HEK293 (cell line): ENCODE data around the gene MTHFSD.

ENCODE experiments used
- CTCF ChIA-PET: fragments of 350-600 bp; formaldehyde crosslinking; extraction: SDS; loops from one replicate; lab custom pipeline; 2021; ENCODE audit warnings: antibody characterized with exemption; lab: Yijun Ruan, JAX
- POLR2A ChIA-PET: fragments of 300-600 bp; formaldehyde crosslinking; extraction: SDS; loops from one replicate; lab custom pipeline; 2020; ENCODE audit warnings: antibody characterized with exemption, inconsistent platforms; lab: Yijun Ruan, JAX
- H3K27ac ChIP-seq: fragments of 200-500 bp; sonication (Bioruptor generic); 2 replicates; pipeline ENCODE4 v1.5.1; 2014; ENCODE audit warnings: low read depth, low read length, control low read depth, inconsistent platforms; ENCODE audit errors: extremely low read depth
- H3K36me3 ChIP-seq, 2 experiments: fragments of 200-500 bp in 1 of 2; sonication (Bioruptor generic) in 1 of 2; 1 replicate in 1 of 2; 2 replicates in 1 of 2; pipeline ENCODE4 v1.5.1; 2014 to 2017; ENCODE audit warnings: inconsistent platforms in 2 of 2, low read length in 2 of 2; ENCODE audit not compliant: control insufficient read depth in 2 of 2, insufficient read depth in 1 of 2
- H3K4me1 ChIP-seq: fragments of 200-500 bp; sonication (Bioruptor generic); 2 replicates; pipeline ENCODE4 v1.5.1; 2014; ENCODE audit warnings: mild to moderate bottlenecking, low read length, inconsistent platforms; ENCODE audit not compliant: control insufficient read depth, insufficient read depth
- H3K4me3 ChIP-seq: 2 replicates; pipeline ENCODE4 v1.5.1; 2011; ENCODE audit warnings: low read depth, mild to moderate bottlenecking, control low read depth, low read length, moderate library complexity
- H3K9me3 ChIP-seq: fragments of 200-500 bp; sonication (Bioruptor generic); 2 replicates; pipeline ENCODE4 v1.5.1; 2014; ENCODE audit warnings: low read depth, low read length, inconsistent platforms; ENCODE audit not compliant: control insufficient read depth, insufficient read depth
- FEZF1 ChIP-seq: fragments of 450-650 bp; formaldehyde crosslinking; IDR thresholded peaks from 2 replicates; pipeline ENCODE4 v1.5.1; 2016; ENCODE audit warnings: missing biosample characterization, missing genetic modification characterization
- HOXC10 ChIP-seq: sonication (generic); formaldehyde crosslinking; IDR thresholded peaks from 2 replicates; pipeline ENCODE4 v1.8.1; 2023; ENCODE audit warnings: mild to moderate bottlenecking, missing genetic modification reagents
- SCRT1 ChIP-seq: fragments of 450-650 bp; formaldehyde crosslinking; IDR thresholded peaks from 2 replicates; pipeline ENCODE4 v1.5.1; 2016; ENCODE audit warnings: missing biosample characterization, missing genetic modification characterization, borderline replicate concordance
- YY2 ChIP-seq: fragments of 450-650 bp; formaldehyde crosslinking; IDR thresholded peaks from 2 replicates; pipeline ENCODE4 v1.5.1; 2016; ENCODE audit warnings: missing biosample characterization, missing genetic modification characterization
- ZBTB1 ChIP-seq: fragments of 450-650 bp; formaldehyde crosslinking; IDR thresholded peaks from 2 replicates; pipeline ENCODE4 v1.5.1; 2016; ENCODE audit warnings: missing biosample characterization, missing genetic modification characterization
- ZFP37 ChIP-seq: fragments of 450-650 bp; formaldehyde crosslinking; IDR thresholded peaks from 2 replicates; pipeline ENCODE4 v1.5.1; 2016; ENCODE audit warnings: missing biosample characterization, missing genetic modification characterization
- ZNF114 ChIP-seq: fragments of 450-650 bp; formaldehyde crosslinking; IDR thresholded peaks from 2 replicates; pipeline ENCODE4 v1.5.0; 2017; ENCODE audit warnings: missing biosample characterization, missing genetic modification characterization
- ZNF132 ChIP-seq: fragments of 450-650 bp; formaldehyde crosslinking; IDR thresholded peaks from 2 replicates; pipeline ENCODE4 v1.5.1; 2017; ENCODE audit warnings: missing biosample characterization, missing genetic modification characterization, borderline replicate concordance
- ZNF24 ChIP-seq: fragments of 450-650 bp; formaldehyde crosslinking; IDR thresholded peaks from 2 replicates; pipeline ENCODE4 v1.5.1; 2016; ENCODE audit warnings: missing biosample characterization, missing genetic modification characterization
- ZNF280C ChIP-seq: fragments of 450-650 bp; formaldehyde crosslinking; IDR thresholded peaks from 2 replicates; pipeline ENCODE4 v1.5.1; 2016; ENCODE audit warnings: missing biosample characterization, missing genetic modification characterization
- ZNF292 ChIP-seq: fragments of 450-650 bp; formaldehyde crosslinking; IDR thresholded peaks from 2 replicates; pipeline ENCODE4 v1.5.1; 2016; ENCODE audit warnings: low read depth, missing biosample characterization, missing genetic modification characterization, borderline replicate concordance
- ZNF311 ChIP-seq: fragments of 450-650 bp; formaldehyde crosslinking; IDR thresholded peaks from 2 replicates; pipeline ENCODE4 v1.5.1; 2017; ENCODE audit warnings: missing biosample characterization, missing genetic modification characterization, borderline replicate concordance
- ZNF335 ChIP-seq: fragments of 450-650 bp; formaldehyde crosslinking; conservative IDR thresholded peaks from 2 replicates; pipeline ENCODE4 v1.5.1; 2016; ENCODE audit warnings: missing biosample characterization, missing genetic modification characterization
- ZNF362 ChIP-seq: fragments of 450-650 bp; formaldehyde crosslinking; IDR thresholded peaks from 2 replicates; pipeline ENCODE4 v1.5.1; 2016; ENCODE audit warnings: missing biosample characterization, missing genetic modification characterization
- ZNF391 ChIP-seq: fragments of 450-650 bp; formaldehyde crosslinking; IDR thresholded peaks from 2 replicates; pipeline ENCODE4 v1.5.1; 2016; ENCODE audit warnings: low read depth, missing biosample characterization, missing genetic modification characterization, borderline replicate concordance
- ZNF404 ChIP-seq: fragments of 450-650 bp; formaldehyde crosslinking; IDR thresholded peaks from 2 replicates; pipeline ENCODE4 v1.5.1; 2017; ENCODE audit warnings: missing biosample characterization, missing genetic modification characterization
- ZNF433 ChIP-seq: fragments of 450-650 bp; formaldehyde crosslinking; IDR thresholded peaks from 2 replicates; pipeline ENCODE4 v1.5.1; 2016; ENCODE audit warnings: missing biosample characterization, missing genetic modification characterization, low read depth
- ZNF544 ChIP-seq: fragments of 450-650 bp; formaldehyde crosslinking; IDR thresholded peaks from 2 replicates; pipeline ENCODE4 v1.5.0; 2017; ENCODE audit warnings: missing biosample characterization, missing genetic modification characterization
- ZNF580 ChIP-seq: fragments of 450-650 bp; formaldehyde crosslinking; IDR thresholded peaks from 2 replicates; pipeline ENCODE4 v1.5.1; 2016; ENCODE audit warnings: missing biosample characterization, missing genetic modification characterization
- ZNF600 ChIP-seq: fragments of 450-650 bp; formaldehyde crosslinking; IDR thresholded peaks from 2 replicates; pipeline ENCODE4 v1.5.1; 2016; ENCODE audit warnings: missing biosample characterization, missing genetic modification characterization
- ZNF623 ChIP-seq: fragments of 450-650 bp; formaldehyde crosslinking; IDR thresholded peaks from 2 replicates; pipeline ENCODE4 v1.5.1; 2016; ENCODE audit warnings: missing biosample characterization, missing genetic modification characterization
- ZNF654 ChIP-seq: fragments of 450-650 bp; formaldehyde crosslinking; IDR thresholded peaks from 2 replicates; pipeline ENCODE4 v1.5.1; 2016; ENCODE audit warnings: low read depth, missing biosample characterization, missing genetic modification characterization
- ZNF747 ChIP-seq: fragments of 450-650 bp; formaldehyde crosslinking; IDR thresholded peaks from 2 replicates; pipeline ENCODE4 v1.5.1; 2016; ENCODE audit warnings: missing biosample characterization, missing genetic modification characterization
- TF ChIP-seq, protein P1 (sequence below): fragments of 450-650 bp; formaldehyde crosslinking; IDR thresholded peaks from 2 replicates; pipeline ENCODE4 v1.5.1; 2016; ENCODE audit warnings: missing biosample characterization, missing genetic modification characterization

Gene MTHFSD

DNA sequence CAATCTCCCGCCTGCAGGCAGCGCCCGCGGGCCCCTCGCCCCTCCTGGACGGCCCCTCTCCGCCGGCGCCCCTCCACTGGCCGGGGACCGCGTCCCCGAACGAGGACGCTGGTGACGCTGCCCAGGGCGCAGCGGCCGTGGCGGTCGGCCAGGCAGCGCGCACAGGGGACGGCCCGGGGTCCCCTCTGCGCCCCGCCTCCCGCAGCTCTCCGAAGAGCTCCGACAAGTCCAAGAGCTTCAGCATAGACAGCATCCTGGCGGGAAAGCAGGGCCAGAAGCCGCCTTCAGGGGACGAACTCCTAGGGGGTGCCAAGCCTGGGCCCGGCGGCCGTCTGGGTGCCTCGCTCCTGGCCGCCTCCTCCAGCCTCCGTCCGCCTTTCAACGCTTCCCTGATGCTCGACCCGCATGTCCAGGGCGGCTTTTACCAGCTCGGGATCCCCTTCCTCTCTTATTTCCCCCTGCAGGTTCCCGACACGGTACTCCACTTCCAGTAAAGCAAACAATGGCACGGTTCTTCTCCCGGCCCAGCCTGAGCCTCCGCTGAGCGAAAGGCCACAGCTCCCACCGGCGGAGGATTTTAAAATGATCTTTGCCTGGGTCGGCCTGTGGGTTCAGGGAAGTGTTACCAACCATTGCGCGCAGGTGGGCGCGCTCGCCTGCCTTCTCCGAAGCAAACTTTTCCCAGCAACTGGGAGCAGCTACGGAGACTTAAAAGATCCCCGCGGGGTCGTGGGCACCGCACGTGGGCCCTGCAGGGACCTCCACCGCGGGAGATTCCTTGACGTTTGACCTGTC lies 24.4 kb upstream of the MTHFSD start (continued):
- TF ChIP-seq ZNF362 (tag by site-specific recombination) = no peak

DNA sequence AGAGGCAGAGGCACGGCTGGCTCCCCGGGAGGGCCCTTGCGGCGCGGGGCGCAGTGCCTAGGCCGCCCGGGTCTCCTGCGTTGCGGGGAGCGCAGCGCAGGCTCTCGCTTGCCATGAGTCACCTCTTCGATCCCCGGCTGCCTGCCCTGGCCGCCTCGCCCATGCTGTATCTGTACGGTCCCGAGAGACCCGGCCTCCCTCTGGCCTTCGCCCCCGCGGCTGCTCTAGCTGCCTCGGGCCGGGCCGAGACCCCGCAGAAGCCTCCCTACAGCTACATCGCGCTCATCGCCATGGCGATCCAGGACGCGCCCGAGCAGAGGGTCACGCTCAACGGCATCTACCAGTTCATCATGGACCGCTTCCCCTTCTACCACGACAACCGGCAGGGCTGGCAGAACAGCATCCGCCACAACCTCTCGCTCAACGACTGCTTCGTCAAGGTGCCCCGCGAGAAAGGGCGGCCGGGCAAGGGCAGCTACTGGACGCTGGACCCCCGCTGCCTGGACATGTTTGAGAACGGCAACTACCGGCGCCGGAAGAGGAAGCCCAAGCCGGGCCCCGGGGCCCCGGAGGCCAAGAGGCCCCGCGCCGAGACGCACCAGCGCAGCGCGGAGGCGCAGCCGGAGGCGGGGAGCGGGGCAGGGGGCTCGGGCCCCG lies 23.7 kb upstream of the MTHFSD start:
- no peaks in the 10 kb centered on the region for H3K36me3 ChIP-seq
- no peaks in the 10 kb centered on the region for H3K9me3 ChIP-seq
- ChIA-PET POLR2A (no interaction called here), CTCF (no interaction called here)
- TF ChIP-seq ZNF747 (no peak), ZBTB1 (tag by site-specific recombination) (no peak), ZNF654 (tag by site-specific recombination) (no peak), ZNF544 (tag by site-specific recombination) (no peak), ZNF311 (no peak), ZNF280C (tag by site-specific recombination) (no peak)
- peaks cover 3% of the 10 kb centered on the region; the same call in 1 of the 2 replicates for H3K4me1 ChIP-seq
- H3K4me3 ChIP-seq = no peak overlapping the region
- H3K27ac ChIP-seq = no peak overlapping the region

- H3K9me3 ChIP-seq = no peaks in the 10 kb centered on the region
- ChIA-PET POLR2A (no interaction called here), CTCF (no interaction called here)
- TF ChIP-seq ZNF114 (tag by site-specific recombination) = no peak
- no peak for TF ChIP-seq ZNF404 (tag by site-specific recombination)
- TF ChIP-seq ZNF580 (tag by site-specific recombination) = no peak
- no peak for TF ChIP-seq ZNF292 (tag by site-specific recombination)
- no peak for TF ChIP-seq SCRT1 (tag by site-specific recombination)
- TF ChIP-seq ZFP37 (tag by site-specific recombination) = no peak
- TF ChIP-seq HOXC10 = no peak
- no peak for TF ChIP-seq ZNF132 (tag by site-specific recombination)
- no peak for TF ChIP-seq ZNF623
- no peak for TF ChIP-seq FEZF1 (tag by site-specific recombination)
- no peak for TF ChIP-seq YY2 (tag by site-specific recombination)
- no peak for TF ChIP-seq ZNF433
- TF ChIP-seq ZNF600 (tag by site-specific recombination) = no peak
- TF ChIP-seq ZNF335 (tag by site-specific recombination) = no peak
- no peak for TF ChIP-seq ZNF391 (tag by site-specific recombination)
- TF ChIP-seq, protein P1, sequence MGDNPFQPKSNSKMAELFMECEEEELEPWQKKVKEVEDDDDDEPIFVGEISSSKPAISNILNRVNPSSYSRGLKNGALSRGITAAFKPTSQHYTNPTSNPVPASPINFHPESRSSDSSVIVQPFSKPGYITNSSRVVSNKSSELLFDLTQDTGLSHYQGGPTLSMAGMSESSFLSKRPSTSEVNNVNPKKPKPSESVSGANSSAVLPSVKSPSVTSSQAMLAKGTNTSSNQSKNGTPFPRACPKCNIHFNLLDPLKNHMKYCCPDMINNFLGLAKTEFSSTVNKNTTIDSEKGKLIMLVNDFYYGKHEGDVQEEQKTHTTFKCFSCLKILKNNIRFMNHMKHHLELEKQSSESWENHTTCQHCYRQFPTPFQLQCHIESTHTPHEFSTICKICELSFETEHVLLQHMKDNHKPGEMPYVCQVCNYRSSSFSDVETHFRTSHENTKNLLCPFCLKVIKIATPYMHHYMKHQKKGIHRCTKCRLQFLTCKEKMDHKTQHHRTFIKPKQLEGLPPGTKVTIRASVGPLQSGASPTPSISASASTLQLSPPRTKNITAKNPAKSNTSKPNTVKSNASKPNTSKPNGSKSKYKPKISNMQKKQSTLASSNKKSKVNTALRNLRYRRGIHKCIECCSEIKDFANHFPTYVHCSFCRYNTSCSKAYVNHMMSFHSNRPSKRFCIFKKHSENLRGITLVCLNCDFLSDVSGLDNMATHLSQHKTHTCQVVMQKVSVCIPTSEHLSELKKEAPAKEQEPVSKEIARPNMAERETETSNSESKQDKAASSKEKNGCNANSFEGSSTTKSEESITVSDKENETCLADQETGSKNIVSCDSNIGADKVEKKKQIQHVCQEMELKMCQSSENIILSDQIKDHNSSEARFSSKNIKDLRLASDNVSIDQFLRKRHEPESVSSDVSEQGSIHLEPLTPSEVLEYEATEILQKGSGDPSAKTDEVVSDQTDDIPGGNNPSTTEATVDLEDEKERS = no peak
- TF ChIP-seq ZNF24 = no peak
- H3K36me3 ChIP-seq = no peaks in the 10 kb centered on the region
- peaks cover 3% of the 10 kb centered on the region; the same call in 1 of the 2 replicates for H3K4me1 ChIP-seq
- no peak within 1 kb of the TSS for H3K4me3 ChIP-seq
- no peak within 1 kb of the TSS for H3K27ac ChIP-seq
Observed at GRCh38 chr16:86578061-86578599, 23.1 kb upstream of the MTHFSD start, which contains the start of gene FOXL1. Gene FOXL1 (plus strand): TSS chr16:86578549. CDS start chr16:86578724, 175 bp downstream.
